Measurements from ENCODE around the gene LHPP.

Gene LHPP

DNA sequence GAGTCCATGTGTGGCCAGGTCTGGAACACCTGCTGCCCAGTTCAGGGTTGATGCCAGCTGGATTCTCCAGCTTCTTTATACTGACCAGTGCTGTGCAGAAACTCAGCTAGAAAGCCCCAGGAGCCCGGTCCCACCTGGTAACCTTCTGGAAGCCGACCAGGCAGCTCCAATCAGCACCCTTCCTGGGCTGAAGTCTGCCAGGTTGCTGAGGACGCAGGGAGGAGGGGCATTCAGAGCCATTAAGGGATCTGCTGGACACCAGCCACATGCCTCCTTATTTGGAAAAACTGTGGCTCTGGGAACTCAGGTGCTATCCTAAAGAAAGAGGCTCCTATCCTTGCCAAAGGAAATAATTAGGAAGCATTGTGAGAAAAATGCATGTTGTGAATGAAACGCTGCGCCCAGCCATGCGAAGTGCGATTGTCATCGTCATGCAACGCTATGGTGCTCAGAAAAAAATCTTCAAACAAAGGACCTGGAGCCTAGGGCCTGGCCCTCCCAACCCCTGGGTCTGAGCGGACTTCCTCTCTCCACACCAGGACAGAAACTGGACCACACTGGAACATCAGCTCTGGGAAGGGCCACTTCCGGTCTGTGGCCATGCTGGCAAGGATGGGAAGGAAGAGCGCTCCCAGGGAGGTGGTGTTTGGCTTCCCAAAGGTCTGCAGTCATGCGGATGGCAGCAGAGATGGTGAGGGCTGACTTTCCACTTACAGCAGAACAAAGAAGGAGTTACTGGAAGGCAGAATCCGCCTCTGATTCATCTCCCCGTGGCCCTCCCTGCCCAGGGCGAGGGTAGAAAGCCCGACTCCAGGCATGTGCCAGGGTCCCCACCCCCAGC, 192.4 kb downstream of the LHPP start:
- FAIRE-seq (no peak), DNase-seq (ENCODE audit: low spot score) (no peak)

GRCh38 chr10:124654686-124655085, 193.1 kb downstream of the LHPP start:
- DNase-seq (ENCODE audit: low spot score) (no peak), FAIRE-seq (no peak)

- DNase-seq (ENCODE audit: low spot score) (no peak), FAIRE-seq (no peak)
Measured at GRCh38 chr10:124655191-124656112, 193.8 kb downstream of the LHPP start.

GRCh38 chr10:124656113-124656490, 194.5 kb downstream of the LHPP start:
- FAIRE-seq (no peak), DNase-seq (ENCODE audit: low spot score) (no peak)

DNA sequence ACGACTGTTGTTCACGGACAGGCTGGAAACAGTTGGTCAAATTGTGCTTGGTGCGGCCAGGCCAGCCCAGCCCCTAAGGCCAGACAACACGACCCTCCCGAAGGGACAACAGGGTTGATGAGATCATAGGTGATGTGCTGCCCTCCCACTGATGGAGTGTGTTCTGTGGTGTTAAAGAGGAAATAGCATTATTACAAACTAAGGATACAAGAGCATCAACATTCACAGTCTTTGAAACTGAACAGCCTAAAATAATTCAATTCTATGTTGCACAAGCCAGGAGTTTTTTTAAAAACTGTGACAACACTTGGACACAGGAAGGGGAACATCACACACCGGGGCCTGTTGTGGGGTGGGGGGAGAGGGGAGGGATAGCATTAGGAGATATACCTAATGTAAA, 194.9 kb downstream of the LHPP start:
- FAIRE-seq (no peak), DNase-seq (ENCODE audit: low spot score) (no peak)

- no peak for FAIRE-seq
- no peak for DNase-seq (ENCODE audit: low spot score)
Measured at GRCh38 chr10:124657806-124658205, 196.2 kb downstream of the LHPP start.

DNA sequence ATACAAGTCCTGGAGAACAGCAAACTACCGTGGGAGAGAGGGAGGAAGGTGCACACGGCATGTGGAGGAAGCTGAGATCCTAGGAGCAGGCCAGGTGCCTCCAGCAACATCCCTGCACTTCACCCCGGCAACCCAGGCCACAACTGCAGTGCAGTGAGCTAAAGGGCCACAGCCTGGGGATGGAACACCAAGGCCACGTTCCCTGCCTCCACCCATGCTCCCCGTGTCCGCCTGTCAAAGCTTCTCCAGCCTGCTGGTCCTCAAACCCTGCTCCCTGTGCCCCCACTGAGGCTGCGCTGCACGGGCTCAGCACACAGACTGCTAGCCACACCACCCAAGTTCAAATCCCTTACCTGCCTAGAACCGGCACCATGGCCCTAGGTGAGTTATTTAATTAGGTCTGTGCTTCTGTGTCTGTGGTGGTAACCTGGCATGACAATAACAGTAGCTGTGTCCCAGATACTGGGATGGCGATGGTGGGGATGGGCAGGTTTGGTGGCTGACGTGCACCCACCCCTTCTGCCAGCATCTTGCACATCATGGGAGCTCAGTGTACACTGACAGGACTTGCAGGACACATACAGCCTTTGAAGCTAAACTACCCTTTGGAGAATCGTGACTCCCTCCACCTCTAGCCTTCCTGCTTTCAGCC, 197.1 kb downstream of the LHPP start:
- FAIRE-seq (no peak), DNase-seq (ENCODE audit: low spot score) (no peak)

DNA sequence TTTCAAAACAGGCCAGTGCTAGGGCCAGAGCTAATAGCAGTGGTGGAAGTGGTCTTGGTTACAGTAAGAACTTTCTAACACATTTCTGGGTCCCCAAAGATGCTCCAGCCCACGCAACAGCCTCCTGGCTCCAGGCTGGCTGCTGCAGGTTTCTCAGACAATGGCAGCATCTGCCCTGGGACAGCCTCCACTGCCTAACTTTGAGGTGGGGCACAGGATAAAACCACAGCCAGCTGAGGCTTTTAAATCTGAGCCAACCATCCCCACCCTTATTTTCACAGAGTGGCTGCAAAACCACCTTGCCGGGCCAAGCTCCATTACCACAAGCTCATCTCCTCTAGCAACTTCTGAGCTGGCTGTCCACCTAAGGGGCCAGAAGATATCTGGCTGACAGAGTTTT, 197.8 kb downstream of the LHPP start:
- FAIRE-seq: no peak

GRCh38 chr10:124660404-124661125, 198.9 kb downstream of the LHPP start:
- no peak for DNase-seq (ENCODE audit: low spot score)
- FAIRE-seq: no peak

More for the DNA sequence above, 197.8 kb downstream of the LHPP start:
- no peak for DNase-seq (ENCODE audit: low spot score)

GRCh38 chr10:124661660-124662180, 200.1 kb downstream of the LHPP start:
- FAIRE-seq (no peak), DNase-seq (ENCODE audit: low spot score) (no peak)

- FAIRE-seq (no peak), DNase-seq (ENCODE audit: low spot score) (no peak)
Measured at GRCh38 chr10:124663228-124663627, 201.6 kb downstream of the LHPP start.

All from urothelium cell line (cell line).